Choroid plexus epithelial cell (primary cell): Measurements from ENCODE around the gene CCNQ.

Experiments used
- DNase-seq: peaks from one replicate; pipeline ENCODE4 v3.0.0-alpha.2; 2010; ENCODE audit warnings: low read depth
- H3K4me3 ChIP-seq: 2 replicates; pipeline ENCODE4 v1.5.1; 2011; ENCODE audit warnings: low read depth, mild to moderate bottlenecking, control low read depth, low read length, moderate library complexity
- TF ChIP-seq, protein P1 (sequence below): conservative IDR thresholded peaks from 2 replicates; pipeline ENCODE4 v1.5.1; 2011; ENCODE audit warnings: low read depth, mild to moderate bottlenecking, control low read depth, inconsistent platforms, low read length, moderate library complexity

Gene CCNQ

DNA sequence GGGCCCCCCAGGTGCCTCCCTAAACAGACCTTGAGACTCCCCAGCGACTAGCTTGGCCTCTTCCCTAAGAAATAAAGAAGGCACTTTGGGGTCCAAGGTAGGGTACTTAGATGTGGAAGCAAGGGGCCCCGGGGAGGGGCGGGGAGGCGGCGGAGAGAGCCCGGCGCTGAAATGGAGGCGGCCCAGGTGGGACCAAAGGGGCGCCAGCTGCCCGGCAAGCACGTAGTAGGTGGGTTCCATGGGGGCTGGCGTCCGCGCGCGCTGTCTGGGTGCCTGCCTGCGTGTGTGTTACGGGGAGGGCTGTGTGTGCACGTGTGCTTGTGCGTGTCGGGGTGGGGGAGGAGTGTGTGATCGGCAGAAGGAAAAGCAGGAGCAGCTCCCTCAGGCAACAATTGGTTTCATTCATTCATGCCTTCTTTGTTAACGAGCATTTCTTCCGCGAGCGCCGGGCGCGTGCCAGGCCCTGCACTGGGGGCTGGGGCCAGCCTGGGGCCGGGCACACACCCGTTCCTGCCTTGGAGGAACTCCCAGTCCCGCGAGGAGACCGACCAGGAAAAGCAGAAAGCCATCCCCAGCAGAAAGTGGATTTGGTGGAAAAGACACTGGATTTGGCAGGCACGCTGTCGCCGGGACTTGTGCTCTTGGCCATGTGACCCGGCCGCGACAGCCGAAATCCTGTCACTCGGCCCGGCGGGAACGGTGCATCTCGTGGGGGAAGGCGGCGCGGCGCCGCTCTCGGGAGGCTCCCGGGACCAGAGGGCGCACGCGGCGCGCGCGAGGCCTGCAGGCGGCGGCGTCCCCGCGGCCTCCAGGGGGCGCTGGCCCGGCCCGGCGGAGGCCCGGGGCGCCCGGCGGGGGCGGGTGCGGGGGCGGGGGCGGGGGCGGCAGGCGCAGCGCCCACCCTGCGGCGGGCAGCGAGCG, 44.8 kb upstream of the CCNQ start:
- H3K4me3 ChIP-seq: no peak overlapping the region
- no peak for DNase-seq
- TF ChIP-seq, protein P1, sequence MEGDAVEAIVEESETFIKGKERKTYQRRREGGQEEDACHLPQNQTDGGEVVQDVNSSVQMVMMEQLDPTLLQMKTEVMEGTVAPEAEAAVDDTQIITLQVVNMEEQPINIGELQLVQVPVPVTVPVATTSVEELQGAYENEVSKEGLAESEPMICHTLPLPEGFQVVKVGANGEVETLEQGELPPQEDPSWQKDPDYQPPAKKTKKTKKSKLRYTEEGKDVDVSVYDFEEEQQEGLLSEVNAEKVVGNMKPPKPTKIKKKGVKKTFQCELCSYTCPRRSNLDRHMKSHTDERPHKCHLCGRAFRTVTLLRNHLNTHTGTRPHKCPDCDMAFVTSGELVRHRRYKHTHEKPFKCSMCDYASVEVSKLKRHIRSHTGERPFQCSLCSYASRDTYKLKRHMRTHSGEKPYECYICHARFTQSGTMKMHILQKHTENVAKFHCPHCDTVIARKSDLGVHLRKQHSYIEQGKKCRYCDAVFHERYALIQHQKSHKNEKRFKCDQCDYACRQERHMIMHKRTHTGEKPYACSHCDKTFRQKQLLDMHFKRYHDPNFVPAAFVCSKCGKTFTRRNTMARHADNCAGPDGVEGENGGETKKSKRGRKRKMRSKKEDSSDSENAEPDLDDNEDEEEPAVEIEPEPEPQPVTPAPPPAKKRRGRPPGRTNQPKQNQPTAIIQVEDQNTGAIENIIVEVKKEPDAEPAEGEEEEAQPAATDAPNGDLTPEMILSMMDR: no peak

DNA sequence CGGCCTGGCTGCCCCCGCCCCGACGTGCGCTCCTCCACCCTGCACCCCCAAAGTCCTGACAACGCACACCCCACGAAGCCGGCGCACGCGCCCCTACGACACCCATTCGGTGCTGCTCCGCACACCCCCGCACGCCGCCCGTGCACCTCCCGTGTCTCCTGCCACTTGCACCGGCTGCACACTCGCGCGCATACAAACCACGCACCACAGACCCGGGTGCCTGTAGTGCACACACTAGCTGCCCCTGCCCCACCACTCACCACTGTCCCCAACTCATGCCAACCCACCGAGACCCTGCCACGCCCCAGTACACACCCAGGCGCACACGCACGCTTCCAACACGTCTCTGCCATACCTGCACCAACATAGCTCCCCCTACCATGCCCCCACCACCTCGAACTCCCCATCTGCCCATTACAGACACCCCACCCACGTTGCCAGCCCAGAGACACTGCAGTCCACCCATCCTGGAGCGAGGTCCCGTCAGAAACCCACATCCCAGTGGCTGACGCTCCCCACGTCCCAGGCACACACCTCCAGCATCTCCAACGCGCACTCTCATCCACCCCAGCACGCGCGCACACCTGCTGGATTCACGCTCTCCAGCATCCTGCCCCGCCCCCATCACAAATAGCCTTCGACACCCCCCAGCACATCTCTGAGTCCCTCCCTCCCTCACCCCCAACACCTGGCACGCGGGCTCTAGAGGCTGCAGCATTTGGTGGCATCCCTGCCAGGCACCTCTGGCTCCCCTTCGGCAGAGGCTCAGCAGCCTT, 43.9 kb upstream of the CCNQ start:
- DNase-seq: no peak
- H3K4me3 ChIP-seq: no peak overlapping the region
- TF ChIP-seq, protein P1: no peak

DNA sequence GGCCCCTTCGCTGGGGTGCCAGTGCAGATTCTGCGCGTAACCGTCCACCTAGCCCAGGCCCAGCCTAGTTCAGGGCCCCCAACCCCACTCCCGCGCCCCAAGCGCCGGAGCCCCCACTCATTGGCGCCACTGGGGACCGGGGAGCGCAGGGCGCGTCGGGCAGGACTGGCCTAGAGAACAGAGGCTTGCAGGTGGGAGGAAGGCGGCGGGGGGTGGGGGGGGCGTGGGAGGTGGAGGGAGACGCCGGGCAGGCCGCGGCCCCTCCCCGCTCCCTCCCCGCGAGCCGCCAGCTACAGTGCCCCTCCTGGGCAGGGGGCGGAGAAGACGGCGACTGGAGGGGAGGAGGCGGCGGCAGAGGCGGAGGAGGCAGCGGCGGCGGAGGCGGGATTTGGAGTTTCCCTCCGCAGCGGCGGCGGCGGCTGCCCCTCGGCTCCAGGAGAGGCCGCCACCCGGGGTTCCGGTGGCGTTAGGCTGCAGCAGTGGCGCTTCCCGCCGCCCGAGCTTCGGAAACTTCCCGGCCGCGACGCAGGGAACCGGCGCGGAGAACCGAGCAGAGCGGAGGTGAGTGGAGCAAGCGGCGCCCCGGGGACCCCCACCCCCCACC, 43.2 kb upstream of the CCNQ start:
- DNase-seq: no peak
- TF ChIP-seq, protein P1: no peak
- no peak overlapping the region for H3K4me3 ChIP-seq

DNA sequence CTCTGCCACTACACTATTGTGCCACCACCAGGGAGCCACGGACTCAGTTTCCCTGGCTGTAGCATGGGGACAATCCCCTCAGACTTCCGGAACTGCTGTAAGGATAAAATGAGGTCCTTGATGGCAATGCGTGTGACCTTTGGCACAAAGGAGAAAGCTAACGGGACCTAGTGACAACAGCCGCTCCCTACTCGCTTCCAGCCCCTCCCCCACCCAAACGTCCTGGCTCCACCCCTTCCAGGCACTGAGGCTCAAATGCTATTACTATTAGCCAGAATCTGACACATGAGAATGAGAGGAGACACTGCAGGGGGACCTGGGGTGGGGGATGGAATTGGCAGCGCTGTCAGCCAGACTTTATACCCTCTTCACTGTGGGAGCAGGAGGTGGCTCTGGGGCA, 42.7 kb upstream of the CCNQ start:
- TF ChIP-seq, protein P1: no peak
- H3K4me3 ChIP-seq: no peak overlapping the region
- DNase-seq: no peak

DNA sequence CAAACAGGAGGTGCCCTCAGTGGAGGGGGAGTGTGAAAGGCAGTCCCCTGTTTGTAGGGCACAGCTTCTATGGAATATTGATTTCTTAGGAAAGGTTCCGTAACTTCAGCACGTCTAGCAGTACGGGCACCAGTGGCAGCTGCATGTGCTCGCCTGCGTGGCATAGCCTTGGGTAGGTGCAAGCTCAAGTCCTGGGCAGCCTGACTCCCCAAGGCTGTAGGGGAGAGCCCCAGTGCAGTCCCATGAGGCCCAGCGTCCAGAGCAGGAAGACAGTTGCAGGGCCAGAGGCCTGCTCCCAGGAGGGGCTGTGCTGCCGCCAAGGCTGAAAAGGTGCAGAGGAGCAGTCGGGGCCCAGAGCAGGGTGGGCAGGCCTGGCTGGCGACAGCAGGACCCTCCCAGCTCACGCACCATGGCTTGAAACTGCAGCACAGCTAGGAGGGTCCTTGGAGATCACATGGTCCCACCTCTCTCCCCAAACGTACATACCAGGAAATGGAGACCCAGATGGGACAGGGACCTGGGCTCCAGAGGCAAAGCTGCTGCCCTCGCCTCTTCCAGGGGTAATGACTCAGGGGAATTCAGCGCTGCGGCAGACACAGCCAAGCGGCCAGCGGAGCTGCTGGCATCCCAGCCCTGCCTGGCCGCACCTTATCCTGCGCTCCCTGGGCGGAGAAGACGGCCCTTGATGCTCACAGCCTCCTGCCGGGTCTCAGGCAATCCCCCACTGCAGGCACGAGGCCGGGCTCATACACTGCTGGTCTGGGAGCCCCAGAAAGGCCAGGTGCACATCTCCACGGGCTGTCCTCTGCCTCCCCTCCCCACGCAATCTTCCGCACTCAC, 42.0 kb upstream of the CCNQ start:
- TF ChIP-seq, protein P1: no peak
- H3K4me3 ChIP-seq: no peak overlapping the region
- DNase-seq: no peak

DNA sequence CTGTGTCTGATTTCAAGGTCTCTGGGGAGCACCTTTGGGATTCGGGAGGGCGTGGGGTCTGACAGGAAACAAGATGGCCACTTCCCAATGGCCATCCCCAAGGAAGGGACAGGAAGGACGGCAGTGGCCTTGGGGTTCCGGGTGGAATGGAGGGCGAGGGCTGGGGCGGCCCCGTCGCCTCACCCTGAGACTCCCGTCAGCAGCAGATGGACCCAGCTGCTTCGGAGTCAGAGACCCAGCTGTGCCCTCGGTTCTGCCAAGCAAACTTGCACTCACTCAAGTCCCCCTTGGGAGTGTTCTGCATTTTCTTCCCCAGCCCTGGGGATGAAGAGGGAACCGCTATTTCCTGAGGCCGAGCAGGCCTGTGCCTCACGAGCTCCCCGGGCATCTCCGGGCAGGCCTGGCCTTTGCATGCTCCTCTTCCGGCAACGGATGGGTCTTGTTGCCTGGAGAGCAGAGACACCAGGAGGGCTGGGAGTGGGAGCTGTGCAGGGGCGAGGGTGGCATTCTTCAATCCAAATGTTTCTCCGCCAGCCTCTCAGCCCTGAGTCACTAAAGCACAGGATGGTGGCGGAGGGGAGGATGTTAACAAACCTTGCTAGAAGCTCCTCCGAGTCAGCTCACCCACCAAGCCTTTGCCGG, 41.2 kb upstream of the CCNQ start:
- no peak for DNase-seq
- H3K4me3 ChIP-seq: no peak overlapping the region
- TF ChIP-seq, protein P1: no peak
